ENCODE measurements around the gene ASB15. TPM values are rescaled to one million over a fixed set of nuclear protein-coding genes. Genes with fewer than 3 reads are reported as not detected.

The ASB15 gene
- total and polyA plus RNA-seq, 2 donors (not counting 3 experiments of a cell fraction or from before 2014, with no cell fraction given) = not detected

DNA sequence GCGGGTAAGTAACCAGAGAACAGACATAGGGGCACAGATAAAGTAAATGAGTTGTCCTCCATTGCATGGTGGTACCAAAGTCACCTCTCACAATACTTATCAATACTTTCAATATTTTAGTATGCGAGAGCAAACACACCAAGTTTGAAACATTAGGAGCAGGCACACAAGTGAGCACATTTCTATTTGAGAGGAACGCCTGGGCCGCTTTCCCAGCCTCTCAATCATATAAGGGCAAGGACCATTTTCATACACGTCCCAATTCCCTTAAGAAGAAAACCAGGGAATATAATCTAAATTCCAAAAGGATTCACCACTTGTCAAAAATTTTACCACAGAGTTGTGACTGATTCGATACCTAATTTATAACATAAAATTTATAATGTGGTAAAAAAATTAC, 61.6 kb downstream of the ASB15 start:
- Histone ChIP-seq H3K27me3 (ENCODE audit: control insufficient read depth in 2 of 2, insufficient read depth in 2 of 2, low read length in 2 of 2) (peaks cover 7 to 8% of the 10 kb centered on the region in 2 experiments), H4K20me1 (replicated peaks; ENCODE audit: control insufficient read depth, extremely low read depth, insufficient read depth, low read length) (no peaks in the 10 kb centered on the region), H3K36me3 (ENCODE audit: control insufficient read depth in 2 of 2, extremely low read depth in 1 of 2, insufficient read depth in 2 of 2, low read length in 2 of 2) (no peaks in the 10 kb centered on the region), H3K4me1 (ENCODE audit: control insufficient read depth, extremely low read depth, insufficient read depth, low read length) (no peaks in the 10 kb centered on the region), H3K4me3 (replicated peaks in 1 of 3; ENCODE audit: insufficient read depth in 1 of 3, low read depth in 1 of 3, low read length in 3 of 3) (no peak overlapping the region), H3K79me2 (ENCODE audit: control insufficient read depth, insufficient read depth, low read length) (no peaks in the 10 kb centered on the region), H3K4me2 (ENCODE audit: insufficient read depth, low read length) (no peak overlapping the region), H2AFZ (ENCODE audit: low read depth, low read length) (no peak overlapping the region), H3K27ac (ENCODE audit: insufficient read depth, low read depth, low read length) (no peak overlapping the region), H3K9me3 (replicated peaks; ENCODE audit: control insufficient read depth, insufficient read depth, low read length) (no peaks in the 10 kb centered on the region), H3K9me1 (replicated peaks; ENCODE audit: control insufficient read depth, extremely low read depth, insufficient read depth, low read length) (no peaks in the 10 kb centered on the region), H3K9ac (replicated peaks; ENCODE audit: extremely low read depth, insufficient read depth, low read length) (no peak overlapping the region)
- intact Hi-C loops (cut with micrococcal nuclease) = no loop called here
- POLR2A ChIA-PET = no interaction called here
- BruUV-seq (replicated peaks) = no TSS peak
- DNase-seq (ENCODE audit: low read depth, low spot score) (no peak), FAIRE-seq (no peak)
- dilution Hi-C loops (cut with MboI; ENCODE audit: extremely low pct_ligation_motif_present, low sequenced_read_pairs) = no loop called here
- no peak for TF ChIP-seq EZH2 (IDR thresholded peaks at IDR 0.05; ENCODE audit: borderline replicate concordance, low read depth, low read length, severe bottlenecking)
- TF ChIP-seq MYC (IDR thresholded peaks at IDR 0.05; ENCODE audit: low read depth, low read length) = no peak
- TF ChIP-seq, protein P1, sequence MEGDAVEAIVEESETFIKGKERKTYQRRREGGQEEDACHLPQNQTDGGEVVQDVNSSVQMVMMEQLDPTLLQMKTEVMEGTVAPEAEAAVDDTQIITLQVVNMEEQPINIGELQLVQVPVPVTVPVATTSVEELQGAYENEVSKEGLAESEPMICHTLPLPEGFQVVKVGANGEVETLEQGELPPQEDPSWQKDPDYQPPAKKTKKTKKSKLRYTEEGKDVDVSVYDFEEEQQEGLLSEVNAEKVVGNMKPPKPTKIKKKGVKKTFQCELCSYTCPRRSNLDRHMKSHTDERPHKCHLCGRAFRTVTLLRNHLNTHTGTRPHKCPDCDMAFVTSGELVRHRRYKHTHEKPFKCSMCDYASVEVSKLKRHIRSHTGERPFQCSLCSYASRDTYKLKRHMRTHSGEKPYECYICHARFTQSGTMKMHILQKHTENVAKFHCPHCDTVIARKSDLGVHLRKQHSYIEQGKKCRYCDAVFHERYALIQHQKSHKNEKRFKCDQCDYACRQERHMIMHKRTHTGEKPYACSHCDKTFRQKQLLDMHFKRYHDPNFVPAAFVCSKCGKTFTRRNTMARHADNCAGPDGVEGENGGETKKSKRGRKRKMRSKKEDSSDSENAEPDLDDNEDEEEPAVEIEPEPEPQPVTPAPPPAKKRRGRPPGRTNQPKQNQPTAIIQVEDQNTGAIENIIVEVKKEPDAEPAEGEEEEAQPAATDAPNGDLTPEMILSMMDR (IDR thresholded peaks at IDR 0.05; ENCODE audit: extremely low read depth in 1 of 2, insufficient read depth in 1 of 2, low read depth in 1 of 2, low read length in 2 of 2) = no peak
- no peak for TF ChIP-seq JUN (IDR thresholded peaks at IDR 0.05; ENCODE audit: borderline replicate concordance, insufficient read depth, insufficient read length, low read depth)
- CTCF ChIA-PET = interaction anchor here (1.3 kb wide), 1 partner anchor 19 kb away, joined by 8 read pairs; no protein-coding TSS in a partner anchor

DNA sequence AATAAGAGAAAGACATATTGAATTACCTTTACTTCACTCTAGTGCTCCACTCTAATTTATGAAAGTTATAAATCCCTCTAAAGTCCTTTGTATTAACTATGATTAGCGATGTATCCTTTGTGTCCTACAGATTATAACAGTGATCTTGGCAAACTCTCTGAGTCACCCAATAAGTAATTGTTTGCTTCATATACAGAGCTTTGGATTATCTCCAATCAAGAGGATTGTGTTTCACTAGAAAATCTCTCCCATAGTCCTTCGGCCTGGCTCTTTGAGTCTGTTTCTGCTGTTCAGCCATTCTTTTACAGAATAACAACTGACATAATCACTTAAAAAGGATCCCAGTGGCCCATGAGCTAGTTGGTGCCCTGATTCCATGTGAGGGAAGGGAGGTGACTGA, 63.5 kb downstream of the ASB15 start:
- POLR2A ChIA-PET = no interaction called here
- CTCF ChIA-PET = interaction anchor here (1.1 to 1.4 kb wide), 3 partner anchors 13 to 38 kb away, joined by 3 to 10 read pairs (median 3); no protein-coding TSS in a partner anchor
- Histone ChIP-seq H3K27me3 (ENCODE audit: control insufficient read depth in 2 of 2, insufficient read depth in 2 of 2, low read length in 2 of 2) (peaks cover 6 to 7% of the 10 kb centered on the region in 2 experiments), H3K27ac (ENCODE audit: insufficient read depth, low read depth, low read length) (no peak overlapping the region), H2AFZ (ENCODE audit: low read depth, low read length) (no peak overlapping the region), H3K9me3 (replicated peaks; ENCODE audit: control insufficient read depth, insufficient read depth, low read length) (no peaks in the 10 kb centered on the region), H4K20me1 (replicated peaks; ENCODE audit: control insufficient read depth, extremely low read depth, insufficient read depth, low read length) (no peaks in the 10 kb centered on the region), H3K9ac (replicated peaks; ENCODE audit: extremely low read depth, insufficient read depth, low read length) (no peak overlapping the region), H3K9me1 (replicated peaks; ENCODE audit: control insufficient read depth, extremely low read depth, insufficient read depth, low read length) (no peaks in the 10 kb centered on the region), H3K79me2 (ENCODE audit: control insufficient read depth, insufficient read depth, low read length) (no peaks in the 10 kb centered on the region), H3K4me3 (replicated peaks in 1 of 3; ENCODE audit: insufficient read depth in 1 of 3, low read depth in 1 of 3, low read length in 3 of 3) (no peak overlapping the region), H3K4me1 (ENCODE audit: control insufficient read depth, extremely low read depth, insufficient read depth, low read length) (no peaks in the 10 kb centered on the region), H3K4me2 (ENCODE audit: insufficient read depth, low read length) (no peak overlapping the region), H3K36me3 (ENCODE audit: control insufficient read depth in 2 of 2, extremely low read depth in 1 of 2, insufficient read depth in 2 of 2, low read length in 2 of 2) (no peaks in the 10 kb centered on the region)
- intact Hi-C loops (cut with micrococcal nuclease) = no loop called here
- no TSS peak for BruUV-seq (replicated peaks)
- FAIRE-seq (no peak), DNase-seq (ENCODE audit: low read depth, low spot score) (no peak)
- dilution Hi-C loops (cut with MboI; ENCODE audit: extremely low pct_ligation_motif_present, low sequenced_read_pairs) = no loop called here
- TF ChIP-seq MAX (IDR thresholded peaks at IDR 0.05; ENCODE audit: insufficient read depth, insufficient read length) (no peak), POLR2AphosphoS5 (IDR thresholded peaks at IDR 0.05; ENCODE audit: insufficient read depth, low read depth, low read length) (no peak), FOS (IDR thresholded peaks at IDR 0.05; ENCODE audit: borderline replicate concordance, insufficient read depth, low read length) (no peak), EZH2 (IDR thresholded peaks at IDR 0.05; ENCODE audit: borderline replicate concordance, low read depth, low read length, severe bottlenecking) (no peak), MYC (IDR thresholded peaks at IDR 0.05; ENCODE audit: low read depth, low read length) (no peak), JUN (IDR thresholded peaks at IDR 0.05; ENCODE audit: borderline replicate concordance, insufficient read depth, insufficient read length, low read depth) (no peak), GATA2 (IDR thresholded peaks at IDR 0.05; ENCODE audit: insufficient read depth, insufficient read length, low read depth, low read length) (no peak), POLR2A (IDR thresholded peaks at IDR 0.05; ENCODE audit: low read depth, low read length) (no peak)
- TF ChIP-seq, protein P1 (IDR thresholded peaks at IDR 0.05; ENCODE audit: extremely low read depth in 1 of 2, insufficient read depth in 1 of 2, low read depth in 1 of 2, low read length in 2 of 2) = no peak

Data from endothelial cell of umbilical vein (primary cell).